HepG2 (cell line): ENCODE data around the gene ZNF883. TPM values are rescaled to one million over a fixed set of nuclear protein-coding genes. Genes with fewer than 3 reads are reported as not detected.

ENCODE experiments used
- ATF2 ChIP-seq: sonication (generic); formaldehyde crosslinking; IDR thresholded peaks from 2 replicates; pipeline ENCODE4 v1.4.0; 2020; ENCODE audit warnings: missing genetic modification reagents
- ELF4 ChIP-seq: sonication (generic); formaldehyde crosslinking; IDR thresholded peaks from 2 replicates; pipeline ENCODE4 v1.5.0; 2020; ENCODE audit warnings: missing genetic modification reagents, mild to moderate bottlenecking, moderate library complexity, borderline replicate concordance
- FOXP4 ChIP-seq: sonication (generic); formaldehyde crosslinking; IDR thresholded peaks from 2 replicates; pipeline ENCODE4 v1.4.0; 2020; ENCODE audit warnings: missing genetic modification reagents
- GFI1 ChIP-seq: sonication (generic); formaldehyde crosslinking; IDR thresholded peaks from 2 replicates; pipeline ENCODE4 v1.5.0; 2020; ENCODE audit warnings: missing genetic modification reagents, mild to moderate bottlenecking, borderline replicate concordance
- HDAC6 ChIP-seq: fragments of 200-600 bp; sonication (generic); IDR thresholded peaks from 2 replicates; pipeline ENCODE4 v1.7.0; 2017; ENCODE audit warnings: mild to moderate bottlenecking, antibody characterized with exemption, low read length, low read depth
- IKZF4 ChIP-seq: sonication (generic); formaldehyde crosslinking; IDR thresholded peaks from 2 replicates; pipeline ENCODE4 v1.5.1; 2020; ENCODE audit warnings: borderline replicate concordance, mild to moderate bottlenecking, low read depth, missing genetic modification reagents; ENCODE audit errors: not compliant biosample characterization
- JUN ChIP-seq: sonication (generic); formaldehyde crosslinking; IDR thresholded peaks from 2 replicates; pipeline ENCODE4 v1.4.0; 2020; ENCODE audit warnings: mild to moderate bottlenecking, missing genetic modification reagents
- MAZ ChIP-seq, 2 experiments: sonication (generic) in 1 of 2; formaldehyde crosslinking in 1 of 2; IDR thresholded peaks; 2 replicates each; pipeline versions ENCODE4 v1.5.0 to v1.6.1; 2012 to 2020; ENCODE audit warnings: low read depth in 2 of 2, mild to moderate bottlenecking in 2 of 2, borderline replicate concordance in 1 of 2, improper control_type of control experiment in 1 of 2, low read length in 1 of 2, missing genetic modification reagents in 1 of 2, moderate library complexity in 1 of 2
- MED1 ChIP-seq: sonication (generic); formaldehyde crosslinking; IDR thresholded peaks from 2 replicates; pipeline ENCODE4 v1.4.0; 2020; ENCODE audit warnings: missing genetic modification reagents
- MEIS1 ChIP-seq: sonication (generic); formaldehyde crosslinking; IDR thresholded peaks from 2 replicates; pipeline ENCODE4 v1.9.0; 2021; ENCODE audit warnings: mild to moderate bottlenecking, missing genetic modification reagents, moderate library complexity, borderline replicate concordance
- MTF2 ChIP-seq: sonication (generic); formaldehyde crosslinking; IDR thresholded peaks from 2 replicates; pipeline ENCODE4 v1.5.0; 2020; ENCODE audit warnings: missing genetic modification reagents, borderline replicate concordance
- SMARCE1 ChIP-seq: fragments of 450-650 bp; IDR thresholded peaks from 2 replicates; pipeline ENCODE4 v1.6.1; 2017; ENCODE audit warnings: borderline replicate concordance
- ZBED4 ChIP-seq: sonication (generic); formaldehyde crosslinking; IDR thresholded peaks from 2 replicates; pipeline ENCODE4 v1.4.0; 2020; ENCODE audit warnings: missing genetic modification reagents, borderline replicate concordance
- ZBTB49 ChIP-seq: sonication (generic); formaldehyde crosslinking; IDR thresholded peaks from 2 replicates; pipeline ENCODE4 v1.4.0; 2020; ENCODE audit warnings: missing genetic modification reagents, borderline replicate concordance
- ZNF460 ChIP-seq: sonication (generic); formaldehyde crosslinking; IDR thresholded peaks from 2 replicates; pipeline ENCODE4 v1.5.1; 2020; ENCODE audit warnings: missing genetic modification reagents, mild to moderate bottlenecking, borderline replicate concordance
- ZNF713 ChIP-seq: sonication (generic); formaldehyde crosslinking; IDR thresholded peaks from 2 replicates; pipeline ENCODE4 v1.4.0; 2020; ENCODE audit warnings: mild to moderate bottlenecking, missing genetic modification reagents
- ZNF720 ChIP-seq: sonication (generic); formaldehyde crosslinking; IDR thresholded peaks from 2 replicates; pipeline ENCODE4 v1.4.0; 2020; ENCODE audit warnings: missing genetic modification reagents
- polyA plus RNA-seq, 8 experiments: library from polyadenylated mRNA; depleted of rRNA in 3 of 8; stranded (reverse) in 7 of 8; unstranded in 1 of 8; fragments of >200 nt; fragmentation: Illumina TruSeq in 4 of 8; extraction: Trizol in 4 of 8; gene quantifications; 2 replicates each; pipeline versions ENCODE4 v1.2.1 to v1.2.3, GENCODE V29; 2011 to 2016; ENCODE audit warnings: low read depth in 4 of 8, missing spikeins in 1 of 8, mixed read lengths in 1 of 8; ENCODE audit not compliant: insufficient read depth in 1 of 8
- total RNA-seq, 5 experiments: library from RNA; depleted of rRNA; stranded (reverse); fragments of >200 nt; fragmentation: Illumina TruSeq; extraction: Trizol; gene quantifications; 2 replicates each; pipeline ENCODE4 v1.2.3, GENCODE V29; 2016; ENCODE audit warnings: low read depth in 1 of 5

ZNF883 gene
- total and polyA plus RNA-seq, 2 of the 13 experiments (the other 11 are each of a cell fraction or from before 2014, with no cell fraction given) = 5.3 to 10.0 TPM

GRCh38 chr9:113011911-113012381, at the start of gene ZNF883 (continued):
- no peak for TF ChIP-seq ZBED4
- TF ChIP-seq MED1 (CRISPR knock-in tag) = no peak; the same call in 1 of the 2 replicates
- no peak for TF ChIP-seq ZNF720 (CRISPR knock-in tag)
- no peak for TF ChIP-seq MAZ (IDR thresholded peaks at IDR 0.05; ENCODE audit: borderline replicate concordance, low read depth, low read length)
- no peak for TF ChIP-seq MAZ (CRISPR knock-in tag; IDR thresholded peaks at IDR 0.05; ENCODE audit: low read depth)
- TF ChIP-seq HDAC6 = no peak
- no peak for TF ChIP-seq JUN
- no peak for TF ChIP-seq ZNF713 (CRISPR knock-in tag)
- TF ChIP-seq MTF2 (CRISPR knock-in tag) = no peak
- TF ChIP-seq ATF2 (CRISPR knock-in tag) = no peak
- TF ChIP-seq ELF4 (CRISPR knock-in tag) = no peak
- no peak for TF ChIP-seq GFI1 (CRISPR knock-in tag)
- TF ChIP-seq SMARCE1 = no peak
- no peak for TF ChIP-seq IKZF4 (CRISPR knock-in tag)
- no peak for TF ChIP-seq ZBTB49 (CRISPR knock-in tag)
- TF ChIP-seq ZNF460 (CRISPR knock-in tag) = no peak; the same call in 1 of the 2 replicates
- no peak for TF ChIP-seq MEIS1 (CRISPR knock-in tag)
- peak; percentile 31; the same call in 1 of the 2 replicates for TF ChIP-seq FOXP4 (CRISPR knock-in tag)
